GM21576 (cell line): Measurements from ENCODE around the gene NEURL2.

Experiments used
- ATAC-seq: cut with Tn5 transposase; IDR thresholded peaks from one replicate; pipeline ENCODE4 v1.9.1; 2021; ENCODE audit warnings: mild to moderate bottlenecking, moderate library complexity; ENCODE audit not compliant: unreplicated experiment

Gene NEURL2

GRCh38 chr20:45920462-45921336, 29.7 kb upstream of the NEURL2 start:
- ATAC-seq = no peak

- ATAC-seq = no peak
Observed at GRCh38 chr20:45919542-45920399, 28.8 kb upstream of the NEURL2 start.

DNA sequence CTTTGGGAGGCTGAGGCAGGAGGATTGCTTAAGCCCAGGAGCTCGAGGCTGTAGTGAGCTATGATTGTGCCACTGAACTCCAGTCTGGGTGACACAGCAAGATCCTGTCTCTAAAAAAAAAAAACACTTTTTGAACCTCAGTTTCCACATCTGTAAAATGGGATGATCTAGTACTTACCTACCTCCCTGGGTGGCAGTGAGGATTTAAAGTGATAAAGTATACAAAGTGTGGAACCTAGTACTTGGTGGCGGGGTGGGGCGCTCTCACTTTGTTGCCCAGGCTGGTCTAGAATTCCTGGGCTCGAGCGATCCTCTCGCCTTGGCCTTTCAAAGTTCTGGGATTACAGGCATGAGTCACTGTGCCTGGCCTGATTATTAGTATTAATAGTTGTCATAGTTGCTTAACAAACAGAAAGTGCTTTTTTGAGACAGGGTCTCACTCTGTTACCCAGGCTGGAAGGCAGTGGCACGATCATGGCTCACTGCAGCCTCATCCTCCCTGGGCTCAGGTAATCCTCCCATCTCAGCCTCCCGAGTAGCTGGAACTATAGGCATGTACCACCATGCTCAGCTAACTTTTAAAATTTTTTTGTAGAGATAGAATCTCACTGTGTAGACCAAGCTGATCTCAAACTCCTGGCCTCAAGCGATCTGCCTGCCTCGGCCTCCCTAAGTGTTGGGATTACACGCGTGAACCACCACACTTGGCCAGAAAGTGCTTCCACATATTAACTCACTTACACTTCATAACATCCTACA, 27.9 kb upstream of the NEURL2 start:
- no peak for ATAC-seq

GRCh38 chr20:45918182-45918737, 27.3 kb upstream of the NEURL2 start:
- ATAC-seq = no peak

GRCh38 chr20:45917790-45918141, 26.8 kb upstream of the NEURL2 start:
- ATAC-seq = no peak

DNA sequence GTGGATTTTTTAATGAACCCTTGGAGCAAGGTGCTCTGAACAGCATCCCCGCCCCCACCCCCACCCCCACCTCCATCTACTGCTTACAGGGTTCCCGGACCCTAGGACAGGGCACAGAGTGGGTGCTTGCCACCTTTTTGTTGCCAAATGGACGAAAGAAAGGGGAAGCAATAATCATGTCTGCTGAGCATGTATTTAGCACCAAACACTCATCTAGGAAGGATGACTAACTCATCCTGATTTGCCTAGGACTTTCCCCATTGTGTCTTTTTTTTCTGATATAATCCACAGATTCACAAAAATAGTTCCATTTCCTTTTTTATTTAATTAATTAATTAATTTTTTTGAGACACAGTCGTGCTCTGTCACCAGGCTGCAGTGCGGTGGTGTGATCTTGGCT, 22.1 kb upstream of the NEURL2 start:
- ATAC-seq = no peak

DNA sequence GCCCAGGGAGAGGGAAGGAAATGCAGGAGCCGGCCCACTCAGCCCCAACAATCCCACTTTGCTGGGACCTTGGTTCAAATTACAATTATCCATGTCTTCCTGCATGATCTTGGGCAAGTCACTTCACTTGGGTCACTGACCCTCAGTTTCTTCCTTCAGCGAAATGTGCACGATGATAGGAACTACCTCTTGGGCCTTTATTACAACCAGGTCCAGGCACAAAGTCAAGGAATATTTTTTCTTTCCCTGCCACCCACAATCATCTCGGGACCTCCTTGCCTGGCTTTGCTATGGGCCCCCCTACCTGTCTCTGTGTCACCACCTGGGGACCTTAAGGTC, 21.3 kb upstream of the NEURL2 start:
- no peak for ATAC-seq

DNA sequence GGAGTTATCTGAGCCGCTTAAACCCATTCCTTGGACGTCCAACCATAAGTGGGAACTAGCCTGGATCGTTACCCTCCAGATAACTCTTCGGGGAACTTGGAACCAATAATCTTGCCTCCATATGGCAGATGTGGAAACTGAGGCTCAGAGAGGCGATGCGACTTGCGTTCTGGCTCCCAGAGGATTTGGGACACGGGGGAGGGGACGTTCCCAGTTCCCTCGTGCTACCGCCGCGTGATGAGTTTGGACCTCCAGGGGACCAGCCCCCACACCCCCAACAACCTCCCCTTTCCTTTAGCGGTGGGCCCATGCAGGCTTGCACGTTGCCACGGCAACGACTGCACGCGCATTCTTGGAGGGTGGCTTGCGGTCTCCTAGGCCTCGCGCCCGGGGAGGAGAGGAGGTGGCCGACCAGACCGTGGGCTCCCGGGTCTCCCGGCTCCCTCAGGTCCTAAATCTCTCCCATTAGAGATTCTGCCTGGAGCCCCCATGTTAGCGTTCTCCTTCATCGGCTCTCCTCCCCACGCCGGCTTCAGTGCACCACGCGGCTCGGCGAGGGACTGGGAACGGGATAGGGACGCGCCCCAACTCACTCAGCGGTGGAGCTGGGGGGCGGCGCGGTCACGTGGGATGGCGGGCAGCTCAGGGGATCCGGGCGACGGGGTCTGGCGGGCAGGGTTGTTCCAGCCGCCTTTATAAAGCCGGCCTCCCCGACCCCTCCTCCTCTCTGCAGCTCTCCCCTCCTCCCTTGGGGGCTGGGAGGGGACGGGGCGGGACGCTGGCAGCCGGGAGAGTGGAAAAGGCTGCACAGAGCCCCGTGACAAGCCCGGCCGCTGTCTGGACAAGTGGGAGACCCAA, 20.7 kb upstream of the NEURL2 start, which contains the start of gene PLTP:
TSS of gene PLTP (minus strand) at position 670 of the 858 bp plus-strand sequence. CDS start 703 bp downstream, outside the sequence.
- no peak for ATAC-seq

- peak; percentile 91 for ATAC-seq
Observed at GRCh38 chr20:45910670-45911485, 19.9 kb upstream of the NEURL2 start.

DNA sequence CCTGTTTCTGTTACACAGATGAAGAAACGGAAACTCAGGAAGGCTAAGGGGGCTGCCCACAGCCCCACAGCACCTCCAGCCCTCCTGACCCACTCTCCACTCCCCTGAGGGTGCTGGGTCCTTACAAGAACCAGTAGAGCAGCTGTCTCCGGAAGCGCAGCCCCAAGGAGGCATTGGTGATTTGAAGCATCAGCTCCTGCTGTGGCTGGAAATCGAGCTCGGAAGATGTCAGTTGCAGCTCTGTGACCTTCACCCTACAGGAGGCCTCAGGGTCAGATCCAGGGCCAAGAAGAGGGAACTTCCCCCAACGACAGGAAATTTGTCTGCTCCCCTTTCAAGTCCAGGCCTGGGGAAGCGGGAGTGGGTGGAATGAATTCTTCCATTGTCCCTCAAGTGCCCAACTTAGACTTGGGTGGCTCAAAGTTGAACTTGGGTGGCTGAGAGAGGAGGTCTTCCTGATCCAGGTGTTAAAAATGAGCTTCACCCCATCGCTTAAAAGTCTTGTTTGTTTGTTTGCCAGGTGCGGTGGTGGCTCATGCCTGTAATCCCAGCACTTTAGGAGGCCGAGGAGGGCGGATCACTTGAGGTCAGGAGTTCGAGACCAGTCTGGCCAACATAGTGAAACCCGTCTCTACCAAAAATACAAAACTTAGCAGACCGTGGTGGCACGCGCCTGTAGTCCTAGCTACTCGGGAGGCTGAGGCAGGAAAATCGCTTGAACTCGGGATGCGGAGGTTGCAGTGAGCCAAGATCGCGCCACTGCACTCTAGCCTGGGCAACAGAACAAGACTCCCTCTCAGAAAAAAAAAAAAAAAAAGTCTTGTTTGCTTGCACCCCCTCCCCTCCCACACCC, 19.0 kb upstream of the NEURL2 start:
- no peak for ATAC-seq

DNA sequence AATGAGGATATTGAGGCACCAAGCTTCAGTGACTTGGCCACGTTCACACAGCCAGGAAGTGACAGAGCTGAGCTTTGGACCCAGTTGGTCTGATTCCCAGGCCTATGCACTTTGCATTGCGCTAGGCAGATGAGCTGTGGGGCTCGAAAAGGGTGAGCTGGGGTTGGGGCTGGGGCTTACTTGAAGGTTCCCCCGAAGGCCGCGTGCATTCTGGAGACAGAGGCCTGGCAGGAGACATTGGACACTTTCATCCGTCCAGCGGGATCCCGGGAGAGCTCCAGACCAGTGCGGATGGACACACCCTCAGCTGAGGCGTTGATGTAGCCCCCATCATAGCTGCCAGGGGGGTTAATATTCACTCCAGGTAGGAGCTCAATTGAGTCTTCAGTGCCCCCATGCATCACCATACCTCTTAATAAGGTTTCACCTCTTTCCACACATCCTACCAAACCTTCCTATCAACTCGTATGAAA, 18.4 kb upstream of the NEURL2 start:
- no peak for ATAC-seq

DNA sequence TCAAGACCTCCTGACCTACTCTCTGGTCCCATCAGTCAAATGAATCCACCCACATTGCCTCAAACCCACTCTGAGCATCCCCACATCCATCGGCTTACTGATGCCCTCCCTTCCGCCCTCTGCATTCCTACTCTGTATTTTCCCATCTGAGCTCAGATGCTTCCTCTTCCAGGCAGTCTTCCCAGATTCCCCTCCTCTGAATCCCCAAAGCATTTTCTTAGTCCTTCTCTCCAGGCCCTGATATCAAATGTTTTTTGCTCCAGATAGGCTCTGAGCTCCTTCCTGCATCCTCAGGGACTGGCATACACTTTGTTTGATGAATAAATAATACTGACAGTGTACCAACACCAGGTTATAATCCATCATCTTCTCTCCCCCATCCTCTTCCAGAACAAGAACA, 17.1 kb upstream of the NEURL2 start:
- ATAC-seq = no peak

DNA sequence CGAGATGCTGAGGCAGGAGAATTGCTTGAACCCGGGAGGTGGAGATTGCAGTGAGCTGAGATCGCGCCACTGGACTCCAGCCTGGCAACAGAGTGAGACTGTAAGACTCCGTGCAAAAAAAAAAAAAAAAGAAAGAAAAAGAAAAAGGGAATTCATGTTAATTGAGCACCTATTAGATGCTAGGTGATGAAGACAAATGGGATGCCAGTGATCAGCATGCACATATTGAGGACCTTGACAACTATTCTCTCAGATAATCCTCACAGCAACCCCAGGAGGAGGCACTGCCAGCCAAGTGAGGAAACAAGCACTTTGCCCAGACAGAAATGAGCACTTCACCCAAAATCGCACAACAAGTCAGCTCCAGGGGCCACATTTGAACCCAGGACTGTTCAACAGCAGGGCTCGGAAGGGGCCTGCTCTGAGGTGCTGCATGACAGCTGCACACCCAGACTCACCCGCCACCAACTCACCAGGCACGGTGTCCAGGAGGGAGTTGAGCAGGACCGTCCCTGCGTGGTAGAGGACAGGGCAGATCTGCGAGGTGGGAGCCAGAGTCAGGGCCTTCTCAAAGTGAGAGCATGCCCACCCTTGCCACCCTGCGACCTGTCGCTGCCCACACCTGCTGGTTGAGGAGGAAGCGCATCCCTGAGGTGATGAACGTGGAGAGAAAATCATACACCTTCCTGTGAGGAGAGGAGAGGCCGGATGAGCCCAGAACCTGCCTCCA, 16.4 kb upstream of the NEURL2 start:
- ATAC-seq = no peak

- no peak for ATAC-seq
Observed at GRCh38 chr20:45905505-45906079, 14.6 kb upstream of the NEURL2 start.

- no peak for ATAC-seq
Observed at GRCh38 chr20:45904583-45905504, 13.8 kb upstream of the NEURL2 start.

DNA sequence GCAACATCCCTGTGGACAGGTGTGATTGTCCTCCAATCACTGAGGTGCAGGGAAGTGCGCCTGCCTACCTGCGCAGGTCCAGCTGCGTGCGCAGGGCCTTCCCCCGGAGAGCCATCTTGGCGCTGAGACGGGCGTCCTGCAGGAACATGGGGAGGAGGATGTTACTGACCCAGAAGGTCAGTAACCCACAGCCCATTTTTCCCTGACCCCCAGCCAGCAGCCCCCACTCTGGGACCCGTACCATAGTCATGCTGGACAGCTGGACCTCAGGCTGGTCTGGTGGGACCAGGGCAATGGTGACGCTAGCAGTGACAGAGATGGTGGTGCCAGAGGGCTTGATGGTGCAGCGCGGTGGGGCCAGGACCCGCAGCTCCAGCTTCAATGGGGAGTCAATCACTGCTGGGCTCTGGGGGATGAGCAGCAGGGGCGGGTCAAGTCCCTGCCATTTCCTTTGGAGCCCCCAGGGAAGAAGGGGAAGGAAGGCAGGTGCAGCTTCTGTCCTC, 11.2 kb upstream of the NEURL2 start:
- no peak for ATAC-seq
